GM12873 (cell line): ENCODE data around the gene FRMD8.

ENCODE experiments used
- TF ChIP-seq, protein P1 (sequence below): IDR thresholded peaks from 2 replicates; pipeline ENCODE4 v1.5.1; 2012; ENCODE audit warnings: low read depth, mild to moderate bottlenecking, moderate library complexity, low read length, control low read depth; ENCODE audit not compliant: insufficient read depth; ENCODE audit errors: missing control alignments

FRMD8 gene

DNA sequence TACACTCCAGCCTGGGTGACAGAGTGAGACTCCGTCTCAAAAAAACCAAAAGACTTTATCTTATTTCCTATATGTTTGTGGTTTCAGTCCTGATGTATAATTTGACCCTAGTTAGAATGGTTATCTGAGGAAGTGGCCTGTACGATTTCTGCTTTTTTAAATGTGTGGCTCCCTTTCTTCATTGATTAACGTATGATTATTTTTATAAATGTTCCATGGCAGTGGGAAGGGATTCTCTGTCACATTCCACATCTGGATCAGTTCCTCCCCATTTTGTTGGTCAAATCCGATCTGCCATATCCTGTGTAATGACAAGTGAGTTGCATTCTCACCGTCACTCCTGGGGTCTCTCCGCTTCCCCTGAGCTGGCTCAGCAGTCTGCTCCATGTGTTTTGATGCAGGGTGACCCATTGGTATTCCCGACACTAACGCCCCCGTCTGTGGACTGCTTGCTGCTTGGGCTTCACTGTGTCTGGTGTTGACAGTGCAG lies 56.5 kb downstream of the FRMD8 start:
- TF ChIP-seq, protein P1, sequence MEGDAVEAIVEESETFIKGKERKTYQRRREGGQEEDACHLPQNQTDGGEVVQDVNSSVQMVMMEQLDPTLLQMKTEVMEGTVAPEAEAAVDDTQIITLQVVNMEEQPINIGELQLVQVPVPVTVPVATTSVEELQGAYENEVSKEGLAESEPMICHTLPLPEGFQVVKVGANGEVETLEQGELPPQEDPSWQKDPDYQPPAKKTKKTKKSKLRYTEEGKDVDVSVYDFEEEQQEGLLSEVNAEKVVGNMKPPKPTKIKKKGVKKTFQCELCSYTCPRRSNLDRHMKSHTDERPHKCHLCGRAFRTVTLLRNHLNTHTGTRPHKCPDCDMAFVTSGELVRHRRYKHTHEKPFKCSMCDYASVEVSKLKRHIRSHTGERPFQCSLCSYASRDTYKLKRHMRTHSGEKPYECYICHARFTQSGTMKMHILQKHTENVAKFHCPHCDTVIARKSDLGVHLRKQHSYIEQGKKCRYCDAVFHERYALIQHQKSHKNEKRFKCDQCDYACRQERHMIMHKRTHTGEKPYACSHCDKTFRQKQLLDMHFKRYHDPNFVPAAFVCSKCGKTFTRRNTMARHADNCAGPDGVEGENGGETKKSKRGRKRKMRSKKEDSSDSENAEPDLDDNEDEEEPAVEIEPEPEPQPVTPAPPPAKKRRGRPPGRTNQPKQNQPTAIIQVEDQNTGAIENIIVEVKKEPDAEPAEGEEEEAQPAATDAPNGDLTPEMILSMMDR: no peak

DNA sequence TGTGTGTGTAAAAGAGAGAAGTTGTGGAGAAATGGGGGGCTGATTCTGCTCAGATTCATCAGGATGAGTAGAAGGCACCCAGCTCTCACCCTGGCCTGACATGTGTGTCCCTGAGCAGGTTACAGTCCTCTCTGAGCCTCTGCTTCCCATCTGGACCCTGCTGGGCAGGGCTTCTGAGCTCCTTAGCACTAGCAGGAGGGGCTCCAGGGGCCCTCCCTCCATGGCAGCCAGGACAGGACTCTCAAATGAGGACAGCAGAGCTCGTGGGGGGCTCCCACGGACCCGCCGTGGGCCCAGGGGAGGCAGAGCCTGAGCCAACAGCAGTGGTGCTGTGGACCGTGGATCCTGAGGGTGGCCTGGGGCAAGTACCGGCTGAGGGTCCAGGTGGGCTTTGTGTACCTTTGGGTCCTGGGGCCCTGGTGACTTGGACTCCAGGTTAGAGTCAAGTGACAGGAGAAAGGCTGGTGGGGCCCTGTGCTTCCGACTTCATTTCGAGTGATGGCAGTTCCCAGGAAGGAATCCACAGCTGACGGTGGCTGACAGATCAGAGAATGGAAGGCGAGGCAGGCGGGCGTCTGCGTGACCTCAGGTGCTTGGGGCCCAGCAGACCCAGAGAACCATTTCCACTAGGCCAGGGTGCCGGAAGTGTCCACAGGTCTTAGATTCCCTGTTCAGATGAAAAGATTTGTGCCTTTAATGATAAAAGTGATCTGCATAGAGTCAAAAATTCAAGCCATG lies 58.0 kb downstream of the FRMD8 start:
- TF ChIP-seq, protein P1: no peak

- TF ChIP-seq, protein P1: no peak
These were observed 58.7 kb downstream of the FRMD8 start for GRCh38 chr11:65445101-65445603.

- TF ChIP-seq, protein P1: no peak
These were observed 59.4 kb downstream of the FRMD8 start for GRCh38 chr11:65445604-65446445.

GRCh38 chr11:65446446-65447277 lies 60.2 kb downstream of the FRMD8 start:
- TF ChIP-seq, protein P1: no peak

GRCh38 chr11:65448074-65448417 lies 61.6 kb downstream of the FRMD8 start:
- TF ChIP-seq, protein P1: no peak
